Activated B cell treated with CpG ODN at 0.5 μM for 24 hours (primary cell): Measurements from ENCODE around the gene SLC49A4. TPM values are rescaled to one million over a fixed set of nuclear protein-coding genes. Genes with fewer than 3 reads are reported as not detected.

Experiments
- ATAC-seq: fragments of 200-7000 bp; cut with Tn5 transposase; one replicate; pipeline ENCODE4 v1.10.0; 2021; ENCODE audit warnings: low read depth, mild to moderate bottlenecking, moderate library complexity
- CTCF ChIA-PET: fragments of 350-600 bp; sonication (Branson Sonifier 250); formaldehyde crosslinking; loops from one replicate; lab custom pipeline; 2021; ENCODE audit warnings: antibody characterized with exemption; lab: Charles Lee
- POLR2A ChIA-PET: fragments of 350-600 bp; sonication (Branson Sonifier 250); formaldehyde crosslinking; loops from one replicate; lab custom pipeline; 2021; ENCODE audit warnings: antibody characterized with exemption; lab: Charles Lee
- DNase-seq: peaks from one replicate; pipeline ENCODE4 v3.0.0; 2022
- H3K27ac Mint-ChIP-seq: one replicate; pipeline ENCODE4 v1.8.0; 2020; ENCODE audit warnings: mixed read lengths
- H3K27me3 Mint-ChIP-seq: one replicate; pipeline ENCODE4 v1.8.0; 2021; ENCODE audit warnings: mixed read lengths
- H3K36me3 Mint-ChIP-seq: one replicate; pipeline ENCODE4 v1.8.0; 2021; ENCODE audit warnings: low read depth, mixed read lengths
- H3K4me1 Mint-ChIP-seq: one replicate; pipeline ENCODE4 v1.8.0; 2021; ENCODE audit warnings: mixed read lengths
- H3K4me3 Mint-ChIP-seq: one replicate; pipeline ENCODE4 v1.8.0; 2020; ENCODE audit warnings: mild to moderate bottlenecking, mixed read lengths
- H3K9me3 Mint-ChIP-seq: one replicate; pipeline ENCODE4 v1.8.0; 2020; ENCODE audit warnings: mixed read lengths
- intact Hi-C: fragments of 100-400 bp; cut with micrococcal nuclease; formaldehyde crosslinking; loops from one replicate; pipeline ENCODE4 v1.15.1; 2024
- total RNA-seq: library from RNA; stranded (reverse); gene quantifications from 2 replicates; pipeline ENCODE4 v1.2.3, GENCODE V29; 2022
- TF ChIP-seq, protein P1 (sequence below): fragments of 200-600 bp; IDR thresholded peaks from one replicate; pipeline ENCODE4 v1.8.0; 2022; ENCODE audit warnings: antibody characterized with exemption, mild to moderate bottlenecking

Gene SLC49A4
- total RNA-seq, 1 donor from 2014 or later, result 3.2 TPM

DNA sequence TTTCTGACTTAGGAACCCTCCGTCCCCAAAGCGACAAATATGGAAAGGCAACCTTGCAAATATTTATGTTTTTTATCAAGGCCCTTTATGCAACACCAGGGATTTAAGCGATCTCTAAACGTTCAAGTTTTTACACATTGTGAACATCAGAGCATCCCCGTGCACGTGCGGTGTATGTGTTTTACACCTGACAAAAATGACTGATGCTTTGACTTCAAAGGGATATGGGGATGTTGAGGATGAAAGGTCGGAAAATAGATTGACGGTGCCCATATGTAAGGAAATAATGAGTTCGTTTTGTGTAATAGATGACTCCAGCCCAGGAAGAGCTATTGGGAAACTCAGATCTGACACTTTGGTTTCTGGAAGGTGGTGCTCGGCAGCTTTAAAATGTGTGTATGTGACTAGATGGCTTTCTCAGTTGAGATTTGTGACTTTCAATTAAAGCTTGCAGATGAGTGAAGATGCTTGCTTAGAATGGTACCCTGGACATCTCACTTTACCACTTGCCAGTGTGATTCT lies 866 bp downstream of the SLC49A4 start:
- ATAC-seq, result no peak
- Mint-ChIP-seq H3K9me3 (no peaks in the 10 kb centered on the region), H3K27ac (peak overlapping the region; percentile 4), H3K4me1 (peaks cover 21% of the 10 kb centered on the region), H3K36me3 (peaks cover 2% of the 10 kb centered on the region), H3K4me3 (no peak overlapping the region), H3K27me3 (no peaks in the 10 kb centered on the region)
- intact Hi-C loops, result loop anchor here (2.0 to 5.0 kb wide), 4 partner anchors 231 to 411 kb away; partner anchors contain the start of genes DTX3L, FAM162A, PARP9 and SEC22A
- no peak for DNase-seq
- POLR2A ChIA-PET, result interaction anchor here (0.6 kb wide), 1 partner anchor 410 kb away, joined by 7 read pairs; no protein-coding TSS in a partner anchor
- TF ChIP-seq, protein P1, sequence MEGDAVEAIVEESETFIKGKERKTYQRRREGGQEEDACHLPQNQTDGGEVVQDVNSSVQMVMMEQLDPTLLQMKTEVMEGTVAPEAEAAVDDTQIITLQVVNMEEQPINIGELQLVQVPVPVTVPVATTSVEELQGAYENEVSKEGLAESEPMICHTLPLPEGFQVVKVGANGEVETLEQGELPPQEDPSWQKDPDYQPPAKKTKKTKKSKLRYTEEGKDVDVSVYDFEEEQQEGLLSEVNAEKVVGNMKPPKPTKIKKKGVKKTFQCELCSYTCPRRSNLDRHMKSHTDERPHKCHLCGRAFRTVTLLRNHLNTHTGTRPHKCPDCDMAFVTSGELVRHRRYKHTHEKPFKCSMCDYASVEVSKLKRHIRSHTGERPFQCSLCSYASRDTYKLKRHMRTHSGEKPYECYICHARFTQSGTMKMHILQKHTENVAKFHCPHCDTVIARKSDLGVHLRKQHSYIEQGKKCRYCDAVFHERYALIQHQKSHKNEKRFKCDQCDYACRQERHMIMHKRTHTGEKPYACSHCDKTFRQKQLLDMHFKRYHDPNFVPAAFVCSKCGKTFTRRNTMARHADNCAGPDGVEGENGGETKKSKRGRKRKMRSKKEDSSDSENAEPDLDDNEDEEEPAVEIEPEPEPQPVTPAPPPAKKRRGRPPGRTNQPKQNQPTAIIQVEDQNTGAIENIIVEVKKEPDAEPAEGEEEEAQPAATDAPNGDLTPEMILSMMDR, result no peak
- CTCF ChIA-PET, result interaction anchor here (0.8 kb wide), 1 partner anchor 40 kb away, joined by 3 read pairs; no protein-coding TSS in a partner anchor

DNA sequence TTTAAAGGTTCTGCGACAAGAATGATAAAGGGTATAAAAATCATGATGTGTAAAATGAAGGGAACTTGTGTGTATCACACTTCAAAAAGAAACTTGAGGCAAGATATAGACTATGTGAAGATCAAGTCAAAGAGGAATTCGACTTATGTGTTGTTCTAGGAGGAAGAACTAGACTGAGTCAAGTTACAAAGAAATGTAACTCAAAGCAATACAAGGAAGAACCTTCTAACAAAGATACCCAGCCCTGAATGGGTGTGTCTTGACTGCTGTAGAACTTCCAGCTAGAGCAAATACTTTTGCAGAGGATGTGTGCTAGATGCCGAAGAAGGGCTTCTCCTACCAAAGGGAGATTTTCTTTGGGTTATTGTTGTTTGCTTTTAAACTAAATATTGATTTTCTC lies 2.4 kb downstream of the SLC49A4 start:
- ATAC-seq (no peak), DNase-seq (no peak)
- ChIA-PET CTCF (interaction anchor here (0.5 kb wide), 1 partner anchor 41 kb away, joined by 3 read pairs; no protein-coding TSS in a partner anchor), POLR2A (no interaction called here)
- peaks cover 2% of the 10 kb centered on the region for H3K36me3 Mint-ChIP-seq
- TF ChIP-seq, protein P1, result no peak
- H3K27ac Mint-ChIP-seq, result no peak overlapping the region
- intact Hi-C loops, result loop anchor here (5.0 kb wide), 1 partner anchor 405 kb away; the partner anchor contains the start of gene SEC22A
- no peaks in the 10 kb centered on the region for H3K9me3 Mint-ChIP-seq
- no peak overlapping the region for H3K4me3 Mint-ChIP-seq
- H3K27me3 Mint-ChIP-seq, result no peaks in the 10 kb centered on the region
- peaks cover 21% of the 10 kb centered on the region for H3K4me1 Mint-ChIP-seq

DNA sequence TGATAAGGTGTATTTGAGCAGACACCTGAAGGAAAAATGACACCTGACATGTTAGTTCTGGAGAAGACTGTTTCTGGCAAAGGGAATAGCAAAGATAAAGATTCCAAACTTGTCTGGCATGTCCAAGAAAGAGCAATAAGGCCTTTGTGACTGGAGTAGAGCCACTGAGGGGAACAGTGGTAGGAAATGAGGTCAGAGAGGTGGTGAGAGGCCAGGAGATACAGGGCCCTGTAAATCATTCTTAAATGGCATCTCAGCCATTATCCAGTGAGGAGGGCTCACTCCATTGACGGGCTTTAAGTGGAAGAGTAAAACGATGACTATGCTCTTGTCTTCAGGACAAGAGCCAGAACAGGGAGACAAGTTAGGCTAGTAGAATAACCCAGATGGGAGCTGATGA lies 4.5 kb downstream of the SLC49A4 start:
- Mint-ChIP-seq H3K4me1 (peaks cover 19% of the 10 kb centered on the region), H3K9me3 (no peaks in the 10 kb centered on the region), H3K4me3 (no peak overlapping the region), H3K36me3 (peaks cover 2% of the 10 kb centered on the region), H3K27ac (no peak overlapping the region), H3K27me3 (no peaks in the 10 kb centered on the region)
- DNase-seq (no peak), ATAC-seq (no peak)
- TF ChIP-seq, protein P1, result no peak
- CTCF ChIA-PET, result no interaction called here
- intact Hi-C loops, result loop anchor here (5.0 kb wide), 1 partner anchor 403 kb away; the partner anchor contains the start of gene SEC22A
- POLR2A ChIA-PET, result interaction anchor here (0.6 kb wide), 1 partner anchor 223 kb away, joined by 4 read pairs; no protein-coding TSS in a partner anchor

DNA sequence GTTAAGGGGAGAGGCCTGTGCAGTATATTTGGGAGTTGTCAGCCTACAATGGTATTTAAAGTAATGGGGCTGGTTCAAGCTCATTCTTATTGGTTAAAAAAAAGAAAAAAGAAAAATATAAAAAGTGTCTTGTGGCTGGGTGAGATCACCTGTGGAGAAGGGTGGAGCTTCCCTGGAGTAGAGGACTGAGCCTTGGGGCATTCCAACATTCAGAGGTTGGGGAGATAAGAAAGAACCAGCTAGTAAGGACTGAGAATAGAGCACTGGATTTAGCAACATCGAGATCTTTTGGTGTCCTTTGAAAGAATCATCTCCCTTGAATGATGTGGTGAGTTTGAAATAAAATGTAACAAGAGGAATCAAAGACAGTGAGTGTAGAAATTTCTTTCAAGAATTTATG lies 5.2 kb downstream of the SLC49A4 start:
- CTCF ChIA-PET, result no interaction called here
- Mint-ChIP-seq H3K4me3 (no peak overlapping the region), H3K27ac (no peak overlapping the region)

DNA sequence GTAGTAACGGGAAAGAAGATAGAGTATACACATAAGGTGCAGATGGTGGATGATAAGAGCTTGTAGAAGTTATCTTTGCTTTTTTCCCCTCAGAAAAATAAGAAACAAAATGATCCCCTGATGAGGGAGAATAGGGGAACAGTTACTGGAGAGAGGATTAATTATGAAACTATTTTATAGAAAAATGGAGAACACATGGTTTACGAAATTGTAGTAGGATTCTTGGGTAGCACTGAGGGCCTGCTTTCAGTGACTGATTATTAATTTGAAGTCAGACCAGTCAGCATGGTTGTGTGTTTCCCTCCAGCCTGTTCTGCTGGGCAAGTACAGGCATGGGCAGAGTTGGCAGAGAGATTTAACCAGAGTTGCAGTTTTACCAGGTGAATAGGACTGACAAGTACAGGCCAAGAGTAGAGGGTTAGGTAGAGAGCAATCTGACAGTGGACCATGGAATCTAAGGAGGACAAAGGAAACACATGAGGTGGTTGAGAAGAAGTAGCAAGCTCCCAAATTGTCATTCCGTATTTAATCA lies 5.9 kb downstream of the SLC49A4 start:
- ChIA-PET CTCF (no interaction called here), POLR2A (no interaction called here)
- H3K9me3 Mint-ChIP-seq, result no peaks in the 10 kb centered on the region
- H3K27me3 Mint-ChIP-seq, result no peaks in the 10 kb centered on the region
- peaks cover 2% of the 10 kb centered on the region for H3K36me3 Mint-ChIP-seq
- H3K4me3 Mint-ChIP-seq, result no peak overlapping the region
- H3K4me1 Mint-ChIP-seq, result peaks cover 15% of the 10 kb centered on the region
- no peak for DNase-seq
- no peak for ATAC-seq
- intact Hi-C loops, result no loop called here
- TF ChIP-seq, protein P1, result no peak
- H3K27ac Mint-ChIP-seq, result no peak overlapping the region

More for the DNA sequence above, 5.2 kb downstream of the SLC49A4 start:
- Mint-ChIP-seq H3K9me3 (no peaks in the 10 kb centered on the region), H3K27me3 (no peaks in the 10 kb centered on the region), H3K4me1 (peaks cover 19% of the 10 kb centered on the region), H3K36me3 (peaks cover 2% of the 10 kb centered on the region)
- POLR2A ChIA-PET, result interaction anchor here (0.6 kb wide), 1 partner anchor 224 kb away, joined by 4 read pairs; no protein-coding TSS in a partner anchor
- intact Hi-C loops, result no loop called here
- ATAC-seq, result no peak
- TF ChIP-seq, protein P1, result no peak
- no peak for DNase-seq
